K562 (cell line): ENCODE data around the gene NFIB. TPM values are rescaled to one million over a fixed set of nuclear protein-coding genes. Genes with fewer than 3 reads are reported as not detected.

Source experiments
- CHCHD3 ChIP-seq: fragments of 250-450 bp; sonication (Bioruptor Pico); IDR thresholded peaks from 2 replicates; pipeline ENCODE4 v2.1.2; 2022; ENCODE audit warnings: mild to moderate bottlenecking
- HCFC1 ChIP-seq: IDR thresholded peaks from 2 replicates; pipeline ENCODE4 v1.6.1; 2012; ENCODE audit warnings: low read depth, low read length, improper control_type of control experiment
- HMGN3 ChIP-seq: IDR thresholded peaks from 2 replicates; pipeline ENCODE4 v1.6.1; 2011; ENCODE audit warnings: borderline replicate concordance, low read depth, mild to moderate bottlenecking, mixed read lengths, low read length; ENCODE audit not compliant: insufficient read length; ENCODE audit errors: extremely low read depth
- HNRNPK ChIP-seq: fragments of 200-400 bp; formaldehyde crosslinking; IDR thresholded peaks from one replicate; pipeline ENCODE4 v1.6.1; 2018; ENCODE audit warnings: mild to moderate bottlenecking, low read depth, low read length; ENCODE audit not compliant: poor library complexity, severe bottlenecking
- HSF4 ChIP-seq: fragments of 250-450 bp; sonication (Bioruptor Pico); IDR thresholded peaks from 2 replicates; pipeline ENCODE4 v2.1.2; 2022; ENCODE audit warnings: mild to moderate bottlenecking, moderate library complexity, borderline replicate concordance
- NR2F6 ChIP-seq: fragments of 450-650 bp; formaldehyde crosslinking; IDR thresholded peaks from 2 replicates; pipeline ENCODE4 v1.4.0; 2020; ENCODE audit warnings: mild to moderate bottlenecking
- PATZ1 ChIP-seq: fragments of 250-450 bp; sonication (Bioruptor Pico); IDR thresholded peaks from 2 replicates; pipeline ENCODE4 v1.5.0; 2020; ENCODE audit warnings: mild to moderate bottlenecking, borderline replicate concordance
- RAD51 ChIP-seq: fragments of 450-650 bp; IDR thresholded peaks from 2 replicates; pipeline ENCODE4 v1.7.1; 2016; ENCODE audit warnings: low read depth, mild to moderate bottlenecking, borderline replicate concordance
- SIRT6 ChIP-seq: IDR thresholded peaks from one replicate; pipeline ENCODE4 v1.6.1; 2012; ENCODE audit warnings: low read depth, mild to moderate bottlenecking, control low read depth, inconsistent platforms, low read length, moderate library complexity
- SP2 ChIP-seq: IDR thresholded peaks from 2 replicates; pipeline ENCODE4 v1.6.1; 2011; ENCODE audit warnings: mild to moderate bottlenecking, low read depth, low read length, moderate library complexity; ENCODE audit not compliant: poor library complexity, severe bottlenecking; ENCODE audit errors: extremely low read depth
- WHSC1 ChIP-seq: IDR thresholded peaks from one replicate; pipeline ENCODE4 v1.6.1; 2012; ENCODE audit warnings: low read length, control low read depth, inconsistent platforms
- ZC3H4 ChIP-seq: sonication (generic); formaldehyde crosslinking; IDR thresholded peaks from 2 replicates; pipeline ENCODE4 v1.9.0; 2021; ENCODE audit warnings: missing genetic modification reagents, borderline replicate concordance
- ZFP36 ChIP-seq: fragments of 150-350 bp; IDR thresholded peaks from 2 replicates; pipeline ENCODE4 v1.6.1; 2018; ENCODE audit warnings: low read length, low read depth; ENCODE audit not compliant: partially characterized antibody
- ZNF277 ChIP-seq: fragments of 250-450 bp; sonication (Bioruptor Pico); IDR thresholded peaks from 2 replicates; pipeline ENCODE4 v1.8.0; 2022; ENCODE audit warnings: inconsistent platforms, mild to moderate bottlenecking, moderate library complexity, borderline replicate concordance
- ZNF311 ChIP-seq: fragments of 250-450 bp; sonication (Bioruptor Pico); IDR thresholded peaks from 2 replicates; pipeline ENCODE4 v1.4.0; 2020; ENCODE audit warnings: mild to moderate bottlenecking, moderate library complexity
- polyA plus RNA-seq, 8 experiments: library from polyadenylated mRNA; depleted of rRNA in 4 of 8; stranded (reverse) in 5 of 8; unstranded in 3 of 8; fragments of >200 nt; fragmentation: Nextera tagmentation in 2 of 8; fragmentation: Illumina TruSeq in 1 of 8; extraction: Ambion mirVana in 2 of 8; extraction: Trizol in 1 of 8; gene quantifications; 2 replicates each; pipeline versions ENCODE4 v1.2.1 to v1.2.3, GENCODE V29; 2011 to 2014; ENCODE audit warnings: inconsistent platforms in 1 of 8, missing spikeins in 1 of 8
- total RNA-seq, 7 experiments: library from RNA; depleted of rRNA in 6 of 7; stranded (reverse); fragments of >200 nt in 6 of 7; fragmentation: Illumina TruSeq in 2 of 7; extraction: Trizol in 2 of 7; gene quantifications; 2 replicates each; pipeline versions ENCODE4 v1.2.1 to v1.2.3, GENCODE V29; 2011 to 2021; ENCODE audit warnings: low replicate concordance in 1 of 7
- TF ChIP-seq, protein P1 (sequence below): fragments of 250-450 bp; sonication (Bioruptor Pico); IDR thresholded peaks from 2 replicates; pipeline ENCODE4 v1.5.0; 2021; ENCODE audit warnings: mild to moderate bottlenecking, moderate library complexity
- TF ChIP-seq, protein P2 (sequence below): fragments of 450-650 bp; formaldehyde crosslinking; IDR thresholded peaks from 2 replicates; pipeline ENCODE4 v1.4.0; 2022; ENCODE audit warnings: missing genetic modification characterization
- TF ChIP-seq, protein P3 (sequence below): fragments of 250-450 bp; sonication (Bioruptor Pico); IDR thresholded peaks from 2 replicates; pipeline ENCODE4 v1.8.0; 2021; ENCODE audit warnings: borderline replicate concordance, mild to moderate bottlenecking, moderate library complexity; ENCODE audit not compliant: poor library complexity, severe bottlenecking

The NFIB gene
- total and polyA plus RNA-seq, 9 of the 15 experiments (the other 6 are each of a cell fraction or from before 2014, with no cell fraction given): 1.2 to 3.3 (median 1.9) TPM

- TF ChIP-seq PATZ1 (CRISPR knock-in tag): no peak
- no peak for TF ChIP-seq HSF4
- TF ChIP-seq SP2: no peak
- TF ChIP-seq ZNF277 (CRISPR knock-in tag): no peak
- TF ChIP-seq ZNF311 (CRISPR knock-in tag): no peak
- TF ChIP-seq NR2F6 (CRISPR knock-in tag): no peak
- TF ChIP-seq SIRT6: no peak
- no peak for TF ChIP-seq ZC3H4
- TF ChIP-seq, protein P1, sequence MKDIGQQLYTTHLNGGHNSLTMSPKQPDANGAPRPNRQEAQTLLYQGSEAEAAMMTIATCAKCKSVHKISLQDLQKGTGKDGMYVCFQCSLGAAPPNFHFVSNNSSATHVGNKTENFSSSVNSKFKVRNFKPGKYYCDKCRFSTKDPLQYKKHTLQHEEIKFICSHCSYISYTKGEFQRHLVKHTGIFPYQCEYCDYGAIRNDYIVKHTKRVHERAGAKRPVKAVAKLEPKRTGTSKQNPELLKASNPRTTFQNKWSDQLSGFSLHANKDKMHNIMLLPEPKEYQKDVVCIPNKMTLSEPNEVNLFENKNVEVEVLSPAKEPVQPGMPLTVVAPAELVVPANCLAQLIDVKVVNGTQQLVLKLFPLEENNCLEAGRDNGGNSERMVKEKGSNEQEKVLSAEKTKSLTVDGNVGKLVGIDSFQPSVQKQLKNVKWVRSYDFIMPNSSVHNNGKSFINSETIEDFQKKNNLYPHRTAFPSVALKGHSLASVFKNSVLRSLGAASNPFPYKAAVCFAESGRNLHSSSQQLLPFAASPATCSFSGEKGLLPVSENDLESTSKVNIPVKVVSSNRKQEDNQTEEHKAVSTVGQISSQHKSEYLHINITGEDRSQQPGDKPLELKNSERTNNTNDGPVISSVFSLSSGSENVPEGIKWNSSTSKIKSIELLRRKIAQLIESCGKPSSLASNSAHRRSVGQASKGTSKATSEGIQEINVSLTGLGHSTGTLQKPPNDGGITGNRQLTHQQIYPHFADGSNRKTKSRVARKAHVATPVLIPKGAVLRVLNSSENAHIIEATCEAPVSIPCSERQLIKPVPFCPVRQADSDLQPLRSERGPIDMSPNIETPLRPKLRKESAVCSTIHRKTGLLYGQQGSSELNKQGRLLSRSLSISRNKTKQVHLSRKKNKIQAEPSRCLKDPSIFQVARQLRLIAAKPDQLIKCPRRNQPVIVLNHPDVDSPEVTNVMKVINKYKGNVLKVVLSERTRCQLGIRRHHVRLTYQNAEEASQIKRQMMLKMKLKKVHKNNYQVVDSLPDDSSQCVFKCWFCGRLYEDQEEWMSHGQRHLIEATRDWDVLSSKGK: no peak
- no peak for TF ChIP-seq ZFP36
- TF ChIP-seq HCFC1: peak; percentile 18; the same call in 1 of the 2 replicates
- no peak for TF ChIP-seq WHSC1
- TF ChIP-seq, protein P2, sequence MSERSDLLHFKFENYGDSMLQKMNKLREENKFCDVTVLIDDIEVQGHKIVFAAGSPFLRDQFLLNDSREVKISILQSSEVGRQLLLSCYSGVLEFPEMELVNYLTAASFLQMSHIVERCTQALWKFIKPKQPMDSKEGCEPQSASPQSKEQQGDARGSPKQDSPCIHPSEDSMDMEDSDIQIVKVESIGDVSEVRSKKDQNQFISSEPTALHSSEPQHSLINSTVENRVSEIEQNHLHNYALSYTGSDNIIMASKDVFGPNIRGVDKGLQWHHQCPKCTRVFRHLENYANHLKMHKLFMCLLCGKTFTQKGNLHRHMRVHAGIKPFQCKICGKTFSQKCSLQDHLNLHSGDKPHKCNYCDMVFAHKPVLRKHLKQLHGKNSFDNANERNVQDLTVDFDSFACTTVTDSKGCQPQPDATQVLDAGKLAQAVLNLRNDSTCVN (CRISPR knock-in tag): no peak
- TF ChIP-seq, protein P3, sequence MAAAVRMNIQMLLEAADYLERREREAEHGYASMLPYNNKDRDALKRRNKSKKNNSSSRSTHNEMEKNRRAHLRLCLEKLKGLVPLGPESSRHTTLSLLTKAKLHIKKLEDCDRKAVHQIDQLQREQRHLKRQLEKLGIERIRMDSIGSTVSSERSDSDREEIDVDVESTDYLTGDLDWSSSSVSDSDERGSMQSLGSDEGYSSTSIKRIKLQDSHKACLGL (CRISPR knock-in tag): no peak
- no peak for TF ChIP-seq RAD51
- TF ChIP-seq HNRNPK: no peak
- no peak for TF ChIP-seq CHCHD3 (CRISPR knock-in tag)
- peak; percentile 77 for TF ChIP-seq HMGN3
Measured at GRCh38 chr9:14322211-14323082, 8.5 kb upstream of the NFIB start (continued).
